ENCODE measurements around the gene DSE.

The DSE gene

DNA sequence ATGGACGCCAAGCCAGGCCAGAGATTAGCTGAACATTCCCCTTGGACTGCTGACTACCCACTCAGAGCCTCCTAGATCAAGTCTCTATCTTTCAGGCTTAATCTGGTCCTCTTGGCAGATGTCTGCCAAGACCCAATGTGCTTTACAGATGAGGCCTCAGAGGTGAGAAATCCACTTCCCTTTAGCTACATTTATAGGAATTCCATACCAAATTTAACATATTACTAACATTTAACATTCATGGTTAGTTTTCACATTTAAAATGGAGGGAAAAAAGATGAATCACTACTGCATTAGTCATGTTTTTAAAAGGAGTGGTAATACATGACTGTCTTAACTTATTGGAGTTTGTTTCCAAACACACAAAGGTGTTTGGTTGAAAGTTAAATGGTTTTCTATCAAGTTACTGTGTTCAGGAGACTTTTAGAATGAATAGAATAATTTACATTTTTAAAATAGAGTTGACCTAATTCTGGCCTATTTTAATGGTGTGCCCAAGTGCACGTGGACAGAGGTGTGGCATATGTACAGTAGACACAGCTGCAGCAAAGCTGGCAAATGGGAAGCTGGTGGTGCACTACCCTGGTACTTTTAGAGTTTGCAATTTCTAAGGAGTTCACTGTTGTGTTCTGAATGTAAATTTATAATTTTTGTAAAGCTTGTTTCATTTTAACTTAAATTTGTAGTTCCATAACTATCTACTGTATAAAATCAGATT is 48.5 kb downstream of the DSE start:
- no peak for DNase-seq

DNA sequence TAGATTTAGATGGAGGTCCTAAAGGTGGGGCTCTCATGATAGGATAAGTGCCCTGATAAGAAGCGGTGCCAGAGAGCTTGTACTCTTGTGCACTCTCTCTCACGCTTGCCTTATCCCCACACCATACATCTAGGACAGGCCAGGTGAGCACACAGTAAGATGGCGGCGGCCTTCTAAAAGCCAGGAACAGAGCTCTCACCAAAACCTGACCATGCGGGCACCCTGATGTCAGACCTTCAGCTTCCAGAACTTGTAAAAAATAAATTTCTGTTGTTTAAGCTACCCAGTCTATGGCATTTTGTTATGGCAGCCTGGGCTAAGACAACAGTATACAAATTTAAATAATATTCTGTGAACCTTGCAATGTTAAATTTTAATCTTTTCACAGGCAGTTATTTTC is 49.6 kb downstream of the DSE start:
- DNase-seq = no peak

DNA sequence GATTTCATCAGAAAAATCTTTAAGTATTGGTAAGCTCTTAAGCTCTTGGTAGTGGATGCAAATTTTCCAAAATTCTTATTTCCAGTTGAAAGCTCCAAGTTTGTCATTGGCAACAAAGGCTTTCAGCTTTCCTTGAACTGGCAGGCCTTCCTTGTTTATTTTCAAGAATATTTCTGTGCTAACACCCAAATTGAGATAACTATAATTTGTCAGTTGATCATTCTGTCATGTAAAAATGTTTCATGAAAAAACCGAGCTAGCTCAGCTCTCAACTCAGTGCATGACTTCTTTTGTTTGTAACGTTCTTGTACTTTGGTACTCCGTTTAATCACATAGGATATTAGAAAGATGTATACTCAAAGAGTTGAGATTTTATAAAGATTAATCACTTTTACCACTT is 51.5 kb downstream of the DSE start:
- no peak for DNase-seq

DNA sequence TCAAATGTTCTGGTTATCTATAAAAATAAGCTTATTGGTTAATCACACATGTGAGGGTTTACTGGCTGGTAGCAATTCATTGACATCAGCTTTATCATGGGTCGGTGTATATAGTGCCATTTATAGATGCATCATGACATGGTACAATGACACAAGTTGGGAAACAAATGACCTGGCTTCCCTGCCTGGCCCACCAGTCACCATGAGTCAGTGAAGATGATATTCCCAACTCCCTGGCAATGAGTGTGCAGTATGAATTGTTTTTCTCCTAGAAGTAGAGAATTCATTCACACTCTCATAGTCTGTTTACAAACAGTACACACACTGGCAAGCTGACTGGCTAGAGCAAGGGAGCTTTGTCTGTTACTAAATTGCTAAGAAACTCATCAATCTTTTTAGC is 53.3 kb downstream of the DSE start:
- DNase-seq = no peak

DNA sequence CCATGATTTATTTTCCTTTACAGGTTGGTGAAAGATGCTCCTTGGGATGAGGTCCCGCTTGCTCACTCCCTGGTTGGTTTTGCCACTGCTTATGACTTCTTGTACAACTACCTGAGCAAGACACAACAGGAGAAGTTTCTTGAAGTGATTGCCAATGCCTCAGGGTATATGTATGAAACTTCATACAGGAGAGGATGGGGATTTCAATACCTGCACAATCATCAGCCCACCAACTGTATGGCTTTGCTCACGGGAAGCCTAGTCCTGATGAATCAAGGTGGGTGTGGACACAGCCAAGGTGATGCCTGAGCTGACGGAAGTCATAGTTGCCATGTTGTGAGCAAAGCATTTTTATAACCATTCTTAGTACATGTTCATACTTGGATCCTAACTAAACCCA is 55.8 kb downstream of the DSE start:
- no peak for DNase-seq

DNA sequence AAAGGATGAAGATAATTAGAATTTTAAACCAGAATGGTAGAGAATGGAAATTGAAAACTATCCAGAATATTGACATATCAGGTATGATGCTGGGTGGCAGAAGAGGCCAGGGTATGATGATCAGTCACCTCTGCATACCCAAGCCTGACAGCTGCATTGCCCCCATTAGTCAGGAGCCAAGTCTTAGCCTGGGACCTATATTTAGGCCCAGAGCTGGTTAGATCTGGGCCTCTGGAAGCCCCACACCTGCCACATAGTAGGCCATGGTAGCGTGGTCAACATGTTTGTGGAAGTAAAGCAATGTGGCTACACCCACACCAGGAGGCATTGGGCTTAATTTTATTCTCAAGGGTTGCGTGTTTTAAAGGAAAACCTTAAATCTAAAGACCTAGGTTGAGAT is 58.4 kb downstream of the DSE start:
- DNase-seq = no peak

DNA sequence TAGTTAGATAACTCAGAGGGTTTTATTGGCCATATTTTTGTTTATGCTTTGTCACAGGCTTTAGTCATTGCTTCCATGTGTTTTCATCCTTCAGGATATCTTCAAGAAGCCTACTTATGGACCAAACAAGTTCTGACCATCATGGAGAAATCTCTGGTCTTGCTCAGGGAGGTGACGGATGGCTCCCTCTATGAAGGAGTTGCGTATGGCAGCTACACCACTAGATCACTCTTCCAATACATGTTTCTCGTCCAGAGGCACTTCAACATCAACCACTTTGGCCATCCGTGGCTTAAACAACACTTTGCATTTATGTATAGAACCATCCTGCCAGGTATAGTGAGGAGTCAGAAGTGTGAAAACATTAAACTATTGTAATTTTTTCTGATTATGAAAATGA is 60.1 kb downstream of the DSE start:
- no peak for DNase-seq

DNA sequence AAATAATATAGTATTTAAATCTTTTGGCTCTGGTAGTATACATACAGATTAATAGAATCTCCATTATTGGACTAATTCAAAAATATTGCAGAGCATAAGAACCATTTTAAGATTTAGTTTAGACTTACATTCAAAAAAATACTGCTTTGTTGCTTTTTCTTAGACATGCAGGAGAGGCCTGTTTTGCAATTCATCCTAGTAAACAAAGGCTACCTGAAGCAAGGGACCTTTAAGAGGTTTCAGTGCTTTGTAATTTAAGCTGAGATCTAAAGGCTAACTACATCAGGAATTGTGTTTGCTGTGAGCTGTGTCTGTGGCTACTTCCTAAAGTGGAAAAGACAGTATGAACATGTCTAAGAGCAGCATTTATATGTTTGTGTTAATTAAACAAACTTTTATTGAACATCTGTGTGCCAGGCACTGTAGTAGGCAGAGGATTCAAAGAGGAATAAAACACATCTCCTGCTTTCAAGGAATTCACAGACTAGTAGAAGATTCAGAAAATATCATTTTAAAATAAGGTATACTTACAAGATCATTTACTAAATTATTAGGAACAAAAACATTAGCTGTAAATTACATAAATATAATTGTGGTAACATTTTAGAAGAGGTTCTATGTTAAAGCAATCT is 61.3 kb downstream of the DSE start:
- DNase-seq = no peak

DNA sequence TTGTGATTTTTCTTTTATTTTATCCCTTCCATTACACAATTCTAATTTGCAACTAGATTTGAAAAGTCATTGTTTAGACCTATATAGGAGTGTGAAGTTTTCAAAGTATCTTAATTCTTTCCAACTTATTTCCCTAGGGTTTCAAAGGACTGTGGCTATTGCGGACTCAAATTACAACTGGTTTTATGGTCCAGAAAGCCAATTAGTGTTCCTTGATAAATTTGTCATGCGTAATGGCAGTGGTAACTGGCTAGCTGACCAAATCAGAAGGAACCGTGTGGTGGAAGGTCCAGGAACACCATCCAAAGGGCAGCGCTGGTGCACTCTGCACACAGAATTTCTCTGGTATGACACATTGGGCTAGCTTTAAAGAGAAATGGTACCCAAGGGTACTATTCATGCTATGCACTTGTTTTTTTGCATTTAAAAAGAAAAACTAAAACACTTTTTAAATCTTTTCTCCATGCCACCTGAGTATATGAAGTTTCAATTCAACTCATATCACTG is 62.5 kb downstream of the DSE start:
- no peak for DNase-seq

DNA sequence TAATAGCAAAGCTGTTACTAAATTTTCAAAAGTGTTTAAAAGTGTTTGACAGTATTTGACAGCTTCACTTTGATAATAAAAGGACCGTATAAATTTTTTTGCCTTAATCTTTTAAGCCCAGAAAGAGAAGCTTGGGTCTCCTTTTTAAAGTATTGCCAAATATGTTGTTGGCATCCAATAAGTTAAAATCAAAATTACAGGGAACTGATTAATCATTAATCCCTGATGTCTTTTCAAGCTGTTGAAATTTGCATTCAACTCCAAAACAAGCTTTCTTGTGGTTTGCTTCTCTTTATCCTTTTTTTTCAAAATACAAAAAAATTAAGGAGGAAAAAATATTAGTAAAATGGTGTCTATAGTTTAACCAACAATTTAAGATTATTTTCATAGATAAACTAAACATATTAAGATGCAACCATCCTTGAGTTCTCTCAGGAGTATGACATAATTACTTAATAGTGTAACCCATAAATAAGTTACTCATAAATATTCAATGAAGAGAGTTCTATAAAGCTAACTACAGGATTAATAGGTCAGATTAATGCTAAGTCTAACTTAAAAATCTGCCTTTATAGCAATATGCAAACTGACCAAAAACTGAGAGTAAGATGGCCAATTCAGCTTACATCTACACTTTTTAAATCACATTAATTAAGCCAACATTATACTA is 63.4 kb downstream of the DSE start:
- DNase-seq = no peak

DNA sequence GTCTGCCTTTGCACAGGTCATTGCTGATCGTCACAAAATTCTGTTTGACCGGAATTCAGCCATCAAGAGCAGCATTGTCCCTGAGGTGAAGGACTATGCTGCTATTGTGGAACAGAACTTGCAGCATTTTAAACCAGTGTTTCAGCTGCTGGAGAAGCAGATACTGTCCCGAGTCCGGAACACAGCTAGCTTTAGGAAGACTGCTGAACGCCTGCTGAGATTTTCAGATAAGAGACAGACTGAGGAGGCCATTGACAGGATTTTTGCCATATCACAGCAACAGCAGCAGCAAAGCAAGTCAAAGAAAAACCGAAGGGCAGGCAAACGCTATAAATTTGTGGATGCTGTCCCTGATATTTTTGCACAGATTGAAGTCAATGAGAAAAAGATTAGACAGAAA is 65.8 kb downstream of the DSE start:
- DNase-seq = no peak

DNA sequence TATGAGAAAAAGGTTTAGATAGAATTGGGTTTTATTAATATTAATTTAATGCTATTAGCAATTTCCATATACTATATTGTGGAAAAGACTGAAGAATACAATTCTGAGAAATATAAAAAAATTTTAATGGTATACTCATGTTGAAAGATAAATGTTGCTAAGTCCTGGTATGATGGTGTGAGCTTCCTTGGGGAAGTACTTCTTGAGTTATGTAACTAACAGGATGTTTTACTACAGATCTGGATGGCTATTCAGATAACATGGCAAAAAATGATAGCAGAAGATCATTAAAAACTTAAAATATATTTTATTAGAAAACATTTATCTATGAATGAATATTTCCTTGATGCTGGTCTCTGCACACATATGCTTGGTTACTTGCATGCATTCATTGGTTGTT is 66.9 kb downstream of the DSE start:
- DNase-seq = no peak

DNA sequence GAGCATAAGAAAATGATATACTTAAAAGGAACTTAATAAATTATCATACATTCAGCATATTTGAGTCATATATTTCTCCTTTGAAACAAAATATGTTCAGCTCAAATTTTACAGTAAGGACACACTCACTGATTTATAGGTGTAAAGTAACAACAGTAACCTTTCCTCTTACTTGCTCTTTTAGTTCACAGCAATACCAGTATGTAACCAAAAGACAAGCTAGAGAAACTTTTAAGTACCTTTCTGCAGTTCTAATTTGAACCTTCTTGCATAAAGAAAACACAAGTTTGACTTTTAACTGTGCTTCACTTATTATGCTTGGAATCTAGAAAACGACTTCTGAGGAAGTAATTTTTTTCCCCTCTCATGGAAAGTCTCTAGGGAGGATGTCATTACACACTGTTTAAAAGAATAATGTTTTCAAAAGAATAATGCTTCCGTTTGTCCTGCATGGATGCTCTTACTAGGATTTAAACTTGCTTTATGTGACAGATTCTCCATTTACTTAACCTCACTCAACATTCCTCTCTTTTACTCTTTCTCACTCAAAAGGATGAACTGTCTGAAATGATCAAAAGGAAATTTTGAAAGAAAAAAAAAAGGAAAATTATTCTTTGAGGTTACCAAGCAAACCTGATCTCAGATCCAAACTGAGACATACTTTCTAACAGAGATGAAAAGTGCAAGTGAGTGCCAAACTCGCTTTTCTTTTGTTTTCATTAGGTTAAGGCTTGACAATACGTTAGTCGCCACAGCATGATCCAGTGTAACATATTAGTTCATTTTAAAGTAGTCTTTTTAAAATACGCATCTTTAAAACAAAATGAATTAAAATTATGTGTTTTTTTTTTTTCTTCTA is 68.1 kb downstream of the DSE start:
- no peak for DNase-seq

DNA sequence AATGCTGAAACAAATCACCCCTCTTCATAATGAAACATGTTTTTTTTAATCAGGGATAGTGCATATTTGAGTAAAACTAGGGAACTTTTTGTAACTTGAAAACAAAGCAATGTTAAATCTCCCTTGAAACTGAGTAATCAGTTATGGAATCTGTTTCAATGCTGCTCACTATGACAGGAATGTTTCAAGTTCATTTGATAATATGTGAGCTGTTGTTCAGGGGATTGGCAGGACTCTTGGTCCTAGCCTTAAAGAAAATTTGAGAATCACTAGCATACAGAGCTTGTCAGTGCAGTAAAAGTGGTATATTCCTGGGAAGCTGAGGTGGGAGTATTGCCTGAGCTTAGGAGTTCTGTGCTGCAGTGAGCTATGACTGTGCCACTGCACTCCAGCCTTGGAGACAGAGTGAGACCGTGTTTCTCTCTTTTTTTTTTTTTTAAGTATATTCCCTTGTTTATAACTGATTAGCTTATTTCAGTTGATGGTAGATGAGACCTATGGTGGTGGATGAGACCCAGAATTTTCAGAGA is 68.8 kb downstream of the DSE start:
- DNase-seq = no peak

DNA sequence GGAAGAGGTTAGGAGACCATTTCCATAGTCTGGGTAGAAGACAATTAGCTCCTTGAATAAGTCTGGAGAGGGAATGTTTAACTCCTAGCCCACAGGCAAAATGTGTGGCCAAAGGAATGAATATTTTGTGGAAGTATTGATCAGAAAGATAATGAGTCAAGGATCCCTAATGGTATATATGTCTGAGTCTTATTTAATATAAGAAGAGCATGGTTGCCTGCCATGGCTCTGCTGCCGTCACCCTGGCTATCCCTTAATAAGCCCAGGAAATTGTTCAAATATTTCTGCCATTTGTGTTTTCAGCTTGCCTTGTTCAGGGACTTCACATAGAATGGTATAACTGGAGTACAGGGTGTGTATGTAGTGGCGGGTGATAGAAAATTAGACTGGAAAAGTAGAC is 72.4 kb downstream of the DSE start:
- DNase-seq = no peak

DNA sequence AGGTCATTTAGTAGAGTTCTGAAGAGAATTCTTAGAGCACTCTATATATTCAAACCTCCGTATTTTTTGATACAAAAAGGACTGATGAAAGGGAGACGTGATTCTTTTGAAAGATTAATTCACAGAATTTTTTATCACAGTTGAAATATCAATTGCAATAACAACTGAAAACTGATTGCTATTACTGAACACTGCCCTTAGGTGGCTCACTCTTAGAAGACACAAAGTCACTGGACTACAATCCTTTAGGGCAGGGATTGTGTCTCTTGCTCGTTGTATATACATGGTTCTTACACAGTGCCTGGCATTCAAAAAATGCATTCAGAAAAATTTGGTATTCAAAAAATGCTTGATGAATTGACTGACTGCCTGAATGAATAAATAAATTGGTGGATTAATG is 73.3 kb downstream of the DSE start:
- DNase-seq = no peak

DNA sequence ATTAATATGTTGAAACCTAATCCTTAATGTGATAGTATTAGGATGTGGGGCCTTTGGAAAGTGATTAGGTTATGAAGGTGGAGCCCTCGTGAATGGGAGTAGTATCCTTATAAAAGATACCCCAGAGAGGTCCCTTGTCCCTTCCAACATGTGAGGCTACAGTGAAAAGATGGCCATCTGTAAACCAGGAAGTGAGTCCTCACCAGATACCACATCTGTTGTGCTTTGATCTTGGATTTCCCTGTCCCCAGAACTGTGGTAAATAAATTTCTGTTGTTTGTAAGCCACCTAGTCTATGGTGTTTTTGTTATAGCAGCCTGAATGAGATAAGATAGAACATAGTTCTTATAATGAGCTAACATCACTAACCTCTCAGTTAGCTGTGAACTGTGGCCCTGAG is 73.8 kb downstream of the DSE start:
- DNase-seq = no peak

DNA sequence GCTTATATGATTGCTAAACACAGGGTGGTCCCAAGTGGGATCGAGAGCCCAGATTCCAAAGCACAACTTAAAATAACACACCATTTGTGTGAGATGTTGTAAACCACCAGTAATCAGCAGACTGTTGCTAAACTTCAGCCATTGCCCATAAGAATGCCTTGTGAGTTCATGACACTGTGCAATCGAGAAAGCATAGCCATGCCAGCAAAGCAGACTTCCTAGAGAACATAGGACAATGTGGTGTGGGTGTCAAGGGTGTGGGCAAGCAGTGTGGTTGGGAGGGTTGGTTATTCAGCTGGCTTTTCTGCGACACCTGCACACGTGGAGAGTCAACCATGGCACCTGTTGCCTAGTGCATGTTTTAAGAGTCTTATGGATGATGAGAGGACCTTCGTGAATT is 74.4 kb downstream of the DSE start:
- DNase-seq = no peak

DNA sequence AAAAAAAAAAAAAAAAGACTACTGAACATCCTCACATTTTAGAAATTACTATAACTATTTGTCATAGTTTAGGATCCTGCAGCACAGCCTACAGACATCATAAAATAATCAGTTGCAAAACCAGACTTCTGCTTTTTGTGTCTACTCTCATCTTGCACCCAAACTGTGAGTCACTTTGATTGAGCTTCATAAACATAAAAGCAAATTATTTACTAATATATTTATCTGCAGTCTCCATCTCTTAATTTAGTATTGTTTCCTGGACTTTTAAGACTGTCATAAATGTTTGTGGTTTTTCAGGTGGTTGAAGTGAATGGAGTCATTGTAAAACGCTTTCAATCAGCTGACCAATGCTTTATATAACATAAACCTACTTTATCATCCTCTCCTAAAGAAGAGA is 75.7 kb downstream of the DSE start:
- DNase-seq = no peak

DNA sequence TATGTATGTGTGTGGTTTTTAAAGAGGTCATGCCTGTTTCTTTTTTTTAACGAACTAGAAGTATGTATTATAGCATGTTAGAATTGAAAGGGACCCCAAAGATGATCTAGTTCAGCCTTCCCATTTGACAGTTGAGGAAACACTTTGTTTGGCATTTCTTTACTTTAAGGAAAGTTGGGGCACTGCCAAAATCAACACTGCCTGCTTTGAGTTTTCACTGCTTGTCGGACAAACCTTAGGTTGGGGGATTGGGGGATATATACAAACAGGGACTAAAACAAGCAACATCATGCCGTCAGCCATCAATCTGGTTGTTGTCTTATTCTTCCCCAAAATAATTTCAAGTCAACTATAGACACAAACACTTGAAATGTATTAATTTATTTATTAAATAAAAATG is 76.3 kb downstream of the DSE start:
- DNase-seq = no peak

DNA sequence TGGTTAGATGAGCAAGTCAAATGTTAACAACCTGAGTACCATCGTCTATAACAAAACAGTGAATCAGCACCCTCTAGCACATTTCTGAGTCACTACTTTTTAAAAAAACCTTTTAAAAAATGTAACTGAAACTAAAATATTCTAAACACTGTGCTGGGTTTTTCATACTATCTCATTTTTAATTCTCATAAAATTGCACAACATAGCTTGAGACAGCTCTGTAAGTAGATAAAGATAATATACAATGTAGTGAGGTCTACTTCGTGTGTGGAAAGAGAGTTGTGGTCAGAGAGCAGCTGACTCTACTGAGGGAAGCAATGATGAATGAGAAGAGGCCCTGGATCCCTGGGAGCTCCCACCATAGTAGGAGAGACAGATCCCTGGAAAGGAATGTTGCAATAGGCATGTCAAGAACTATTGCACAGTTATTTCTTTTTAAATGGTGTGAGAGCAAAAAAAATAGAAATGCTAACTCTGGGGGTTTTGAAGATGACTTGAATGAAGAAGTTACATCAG is 76.8 kb downstream of the DSE start:
- no peak for DNase-seq

DNA sequence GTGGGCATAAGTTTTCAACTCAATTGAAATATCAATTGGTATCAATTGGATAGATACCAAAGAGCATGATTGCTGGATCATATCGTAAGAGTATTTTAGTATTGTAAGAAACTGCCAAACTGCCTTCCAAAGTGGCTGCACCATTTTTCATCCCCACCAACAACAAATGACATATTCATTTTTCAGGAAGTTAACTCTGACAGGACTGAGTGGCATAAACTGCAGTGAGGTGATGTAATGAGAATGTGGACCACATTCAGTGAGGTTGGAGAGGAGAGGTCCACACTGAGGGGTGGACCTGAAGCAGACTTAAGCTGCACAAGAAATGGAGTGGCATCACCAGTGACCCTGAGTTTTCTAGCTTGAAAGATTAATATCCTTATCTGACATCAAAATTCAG is 78.8 kb downstream of the DSE start:
- no peak for DNase-seq

DNA sequence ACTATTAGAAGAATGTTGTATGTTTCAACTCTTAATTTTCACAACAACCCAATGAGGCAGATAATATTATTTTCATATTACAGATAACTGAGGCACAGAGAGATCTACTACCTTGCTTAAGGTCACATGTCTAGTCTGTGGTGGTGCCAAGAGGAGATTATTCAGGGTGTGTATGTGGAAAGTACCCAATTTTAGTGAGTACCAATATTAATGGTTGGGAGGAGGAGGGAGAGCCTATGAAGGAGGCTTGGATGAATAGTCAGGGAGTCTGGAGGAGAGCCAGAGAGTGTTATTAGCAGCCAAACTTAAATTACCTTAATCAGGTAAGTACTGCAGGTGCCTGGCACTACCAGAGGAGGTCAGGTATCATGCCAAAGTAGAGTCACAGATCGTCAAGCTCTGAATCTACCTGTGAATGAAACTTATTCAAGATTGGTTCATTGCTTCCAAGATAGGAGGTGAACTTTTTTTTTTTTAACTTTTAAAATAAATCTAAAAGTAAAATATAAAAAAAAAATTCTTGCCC is 79.5 kb downstream of the DSE start:
- DNase-seq = no peak

Data from NCI-H446 (cell line).